RWPE1 (cell line): ENCODE data around the gene MAP3K20.

Source experiments
- CTCF ChIA-PET: fragments of 350-600 bp; sonication (Branson Sonifier 250); formaldehyde crosslinking; extraction: SDS; loops from one replicate; lab custom pipeline; 2021; lab: Yijun Ruan, JAX
- POLR2A ChIA-PET: fragments of 400-600 bp; formaldehyde crosslinking; extraction: SDS; loops from one replicate; lab custom pipeline; 2020; ENCODE audit warnings: antibody characterized with exemption; ENCODE audit not compliant: low non-redundant PET; lab: Yijun Ruan, JAX
- DNase-seq: peaks from one replicate; pipeline ENCODE4 v3.0.0; 2012; ENCODE audit warnings: low spot score
- H3K27ac ChIP-seq: fragments of 450-650 bp; 2 replicates; pipeline ENCODE4 v1.5.1; 2017
- CTCF ChIP-seq: fragments of 450-650 bp; conservative IDR thresholded peaks from 2 replicates; pipeline ENCODE4 v1.5.1; 2017; ENCODE audit warnings: low read depth, mild to moderate bottlenecking

MAP3K20 gene

GRCh38 chr2:173282795-173283545 is 207.3 kb downstream of the MAP3K20 start:
- no peak for TF ChIP-seq CTCF
- H3K27ac ChIP-seq: peak overlapping the region; percentile 81
- ChIA-PET CTCF (no interaction called here), POLR2A (no interaction called here)
- no peak for DNase-seq

GRCh38 chr2:173286153-173286809 is 210.6 kb downstream of the MAP3K20 start:
- ChIA-PET POLR2A (no interaction called here), CTCF (no interaction called here)
- H3K27ac ChIP-seq: no peak overlapping the region
- DNase-seq: no peak
- TF ChIP-seq CTCF: no peak

GRCh38 chr2:173287594-173287993 is 211.9 kb downstream of the MAP3K20 start:
- POLR2A ChIA-PET: no interaction called here
- no peak overlapping the region for H3K27ac ChIP-seq
- no peak for TF ChIP-seq CTCF
- DNase-seq: no peak
- CTCF ChIA-PET: no interaction called here

- POLR2A ChIA-PET: no interaction called here
- peak; percentile 63 for DNase-seq
- CTCF ChIA-PET: no interaction called here
- H3K27ac ChIP-seq: no peak overlapping the region
- TF ChIP-seq CTCF: no peak
Observed at GRCh38 chr2:173288561-173288960, 212.9 kb downstream of the MAP3K20 start.

- POLR2A ChIA-PET: no interaction called here
- DNase-seq: no peak
- CTCF ChIA-PET: interaction anchor here (0.7 kb wide), 1 partner anchor 47 kb away, joined by 6 read pairs; no protein-coding TSS in a partner anchor
- H3K27ac ChIP-seq: no peak overlapping the region
- TF ChIP-seq CTCF: no peak
Observed at GRCh38 chr2:173290046-173290445, 214.4 kb downstream of the MAP3K20 start.

GRCh38 chr2:173290518-173290917 is 214.9 kb downstream of the MAP3K20 start:
- POLR2A ChIA-PET: no interaction called here
- H3K27ac ChIP-seq: no peak overlapping the region
- no peak for DNase-seq
- CTCF ChIA-PET: interaction anchor here (0.7 kb wide), 1 partner anchor 47 kb away, joined by 6 read pairs; no protein-coding TSS in a partner anchor
- no peak for TF ChIP-seq CTCF
